ENCODE measurements around the gene SLCO2B1. TPM values are rescaled to one million over a fixed set of nuclear protein-coding genes. Genes with fewer than 3 reads are reported as not detected.

SLCO2B1 gene
- total and polyA plus RNA-seq, 12 donors = 5.8 to 234 (median 122) TPM

- Histone ChIP-seq H3K27ac (no peak overlapping the region), H3K9me3 (replicated peaks in 1 of 3) (no peaks in the 10 kb centered on the region), H3K27me3 (no peaks in the 10 kb centered on the region), H3K36me3 (replicated peaks in 1 of 2) (no peaks in the 10 kb centered on the region), H3K4me1 (replicated peaks in 1 of 2) (no peaks in the 10 kb centered on the region), H3K4me3 (no peak overlapping the region)
- DNase-seq = no peak
- TF ChIP-seq CTCF (IDR thresholded peaks at IDR 0.05) (no peak), POLR2A (IDR thresholded peaks at IDR 0.05) (no peak)
- 59 to 73% (median 67%) methylated on average over 6 of the region's 6 CpGs for WGBS, 4 donors
- intact Hi-C loops (cut with DNase I) = no loop called here
These were observed 16.9 kb upstream of the SLCO2B1 start for GRCh38 chr11:75133976-75134375.

- WGBS, 4 donors = 79 to 93% (median 87%) methylated on average over 2 to 5 of the region's 5 CpGs
- H3K9me3 ChIP-seq (replicated peaks in 1 of 3) = no peaks in the 10 kb centered on the region
- intact Hi-C loops (cut with DNase I) = no loop called here
- no peaks in the 10 kb centered on the region for H3K4me1 ChIP-seq (replicated peaks in 1 of 2)
- no peaks in the 10 kb centered on the region for H3K36me3 ChIP-seq (replicated peaks in 1 of 2)
- H3K4me3 ChIP-seq = no peak overlapping the region
- TF ChIP-seq CTCF (IDR thresholded peaks at IDR 0.05) = no peak
- no peak for TF ChIP-seq POLR2A (IDR thresholded peaks at IDR 0.05)
- no peaks in the 10 kb centered on the region for H3K27me3 ChIP-seq
- no peak overlapping the region for H3K27ac ChIP-seq
- DNase-seq = no peak
These were observed 15.8 kb upstream of the SLCO2B1 start for GRCh38 chr11:75135021-75135650.

DNA sequence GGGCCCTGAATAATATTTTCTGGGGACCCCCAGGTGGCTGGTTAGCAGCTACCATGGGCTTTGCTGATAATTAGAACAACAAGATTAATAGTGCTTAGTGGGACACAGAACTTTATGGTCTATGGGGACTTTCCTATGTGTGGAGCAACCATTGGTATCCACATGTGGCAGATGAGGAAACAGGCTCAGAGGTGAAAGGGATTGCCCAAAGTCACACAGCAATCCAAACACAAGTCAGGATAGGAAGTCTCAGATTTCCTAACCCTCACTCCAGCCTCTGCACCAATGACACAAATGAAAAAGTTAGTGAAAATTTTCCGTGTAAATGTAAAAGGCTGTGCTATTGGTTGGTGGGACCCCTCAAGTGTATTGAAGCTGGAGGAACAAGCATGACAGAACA lies 15.3 kb upstream of the SLCO2B1 start:
- no peak for TF ChIP-seq CTCF (IDR thresholded peaks at IDR 0.05)
- no peak for TF ChIP-seq POLR2A (IDR thresholded peaks at IDR 0.05)
- intact Hi-C loops (cut with DNase I) = no loop called here
- H3K4me1 ChIP-seq (replicated peaks in 1 of 2) = no peaks in the 10 kb centered on the region
- no peak for DNase-seq
- 61 to 75% (median 68%) methylated on average over 1 of the region's 1 CpG for WGBS, 4 donors
- no peak overlapping the region for H3K27ac ChIP-seq
- H3K4me3 ChIP-seq = no peak overlapping the region
- no peaks in the 10 kb centered on the region for H3K9me3 ChIP-seq (replicated peaks in 1 of 3)
- H3K36me3 ChIP-seq (replicated peaks in 1 of 2) = no peaks in the 10 kb centered on the region
- no peaks in the 10 kb centered on the region for H3K27me3 ChIP-seq

- peak; percentile 42 to 85 (median 72) for DNase-seq
- 32 to 48% (median 37%) methylated on average over 16 to 22 of the region's 22 CpGs for WGBS, 4 donors
- H3K36me3 ChIP-seq (replicated peaks in 1 of 2) = no peaks in the 10 kb centered on the region
These were observed 10.4 kb upstream of the SLCO2B1 start for GRCh38 chr11:75140269-75141138.

More at GRCh38 chr11:75140269-75141138, 10.4 kb upstream of the SLCO2B1 start:
- no peak overlapping the region for H3K4me3 ChIP-seq
- TF ChIP-seq POLR2A (IDR thresholded peaks at IDR 0.05) = no peak
- TF ChIP-seq CTCF (IDR thresholded peaks at IDR 0.05) = peak; percentile 80 to 95 (median 90)
- H3K9me3 ChIP-seq (replicated peaks in 1 of 3) = no peaks in the 10 kb centered on the region
- H3K27me3 ChIP-seq = no peaks in the 10 kb centered on the region
- H3K27ac ChIP-seq = no peak overlapping the region
- peaks cover 0 to 17% of the 10 kb centered on the region in 2 donors for H3K4me1 ChIP-seq (replicated peaks in 1 of 2)
- intact Hi-C loops (cut with DNase I) = loop anchor here (2.0 to 10.0 kb wide), 4 partner anchors 102 to 213 kb away; no protein-coding TSS in a partner anchor
